Stimulated activated CD4-positive, alpha-beta T cell treated with anti-CD3 and anti-CD28 coated beads, Interleukin-2, amount 100 ng/mL, for 24 hours (primary cell): Measurements from ENCODE around the gene PLXDC1.
"Not testable (repeated sequence)": the region's sequence is repeated elsewhere in the genome, so short reads cannot be mapped to it uniquely, and the experiment has no call there.

Experiments used
- DNase-seq, 2 donors: peaks; one replicate each; pipeline ENCODE4 v3.0.0-alpha.2; 2020

Gene PLXDC1

GRCh38 chr17:39178536-39178935, 27.1 kb upstream of the PLXDC1 start:
- DNase-seq, result no peak

DNA sequence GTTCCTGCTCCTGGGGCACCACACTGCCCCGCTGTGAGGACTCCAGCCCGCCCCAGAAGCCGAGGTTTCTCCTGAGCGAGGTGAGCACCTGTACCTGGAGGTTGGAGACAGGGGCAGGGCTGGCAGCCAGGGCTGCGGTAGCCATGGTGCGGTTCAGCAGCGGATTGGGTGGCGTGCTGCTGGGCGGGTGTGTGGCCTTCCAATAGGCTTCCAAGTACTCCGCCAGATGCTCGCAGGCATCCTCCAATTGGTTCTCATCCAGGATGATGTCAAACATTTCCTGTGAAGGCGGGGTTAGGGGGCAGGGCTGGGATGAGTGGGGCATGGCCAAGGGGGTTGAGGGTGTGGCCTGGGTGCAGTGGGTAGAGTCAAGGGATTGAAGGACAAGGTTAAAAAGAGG, 25.8 kb upstream of the PLXDC1 start:
- DNase-seq, result no peak

GRCh38 chr17:39175695-39176093, 24.3 kb upstream of the PLXDC1 start:
- DNase-seq, result no peak

GRCh38 chr17:39174920-39175694, 23.7 kb upstream of the PLXDC1 start:
- peak; percentile 80 to 82 for DNase-seq

GRCh38 chr17:39173526-39174274, 22.3 kb upstream of the PLXDC1 start:
- DNase-seq, result no peak

- DNase-seq, result no peak
These were observed 21.6 kb upstream of the PLXDC1 start for GRCh38 chr17:39173080-39173479.

- no peak for DNase-seq
These were observed 20.5 kb upstream of the PLXDC1 start for GRCh38 chr17:39171933-39172332.

- DNase-seq, result no peak
These were observed 19.1 kb upstream of the PLXDC1 start for GRCh38 chr17:39170558-39170957.

- DNase-seq, result no peak
These were observed 18.7 kb upstream of the PLXDC1 start for GRCh38 chr17:39170109-39170508.

DNA sequence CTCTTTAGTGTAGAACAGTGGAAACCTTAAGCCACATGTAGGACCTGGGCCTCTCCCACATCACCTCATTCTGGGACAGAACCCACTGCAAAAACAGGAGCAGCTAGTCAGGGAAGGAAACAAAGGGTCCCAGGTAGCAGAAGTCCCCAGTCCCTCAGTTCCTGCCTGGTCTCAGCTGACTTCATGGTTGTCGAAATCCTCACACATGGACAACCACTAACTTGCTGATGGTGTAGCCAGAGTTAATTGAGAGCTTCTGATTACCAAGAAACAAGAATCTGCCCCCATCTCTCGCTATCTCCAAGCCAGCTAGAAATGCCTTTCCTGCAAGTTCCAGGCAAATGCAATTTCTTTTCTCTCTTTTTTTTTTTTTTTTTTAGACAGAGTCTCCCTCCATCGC, 18.1 kb upstream of the PLXDC1 start:
- DNase-seq, result no peak

DNA sequence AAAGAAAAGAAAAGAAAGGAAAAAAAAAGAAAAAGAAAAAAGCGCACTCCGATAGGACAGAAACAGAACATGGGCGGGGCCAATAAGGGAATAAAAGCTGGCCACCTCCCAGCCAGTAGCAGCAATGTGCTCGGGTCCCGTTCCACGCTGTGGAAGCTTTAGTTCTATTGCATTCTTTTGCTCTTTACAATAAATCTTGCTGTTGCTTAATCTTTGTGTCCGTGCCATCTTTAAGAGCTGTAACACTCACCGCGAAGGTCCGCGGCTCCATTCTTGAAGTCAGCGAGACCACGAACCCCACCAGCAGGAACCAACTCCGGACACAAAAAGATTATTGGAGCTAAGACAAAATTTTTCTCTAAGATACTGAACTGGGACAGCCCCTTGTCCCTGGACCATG, 17.7 kb upstream of the PLXDC1 start:
- DNase-seq, result no peak

GRCh38 chr17:39168503-39168902, 17.1 kb upstream of the PLXDC1 start:
- not testable (repeated sequence) for DNase-seq

DNA sequence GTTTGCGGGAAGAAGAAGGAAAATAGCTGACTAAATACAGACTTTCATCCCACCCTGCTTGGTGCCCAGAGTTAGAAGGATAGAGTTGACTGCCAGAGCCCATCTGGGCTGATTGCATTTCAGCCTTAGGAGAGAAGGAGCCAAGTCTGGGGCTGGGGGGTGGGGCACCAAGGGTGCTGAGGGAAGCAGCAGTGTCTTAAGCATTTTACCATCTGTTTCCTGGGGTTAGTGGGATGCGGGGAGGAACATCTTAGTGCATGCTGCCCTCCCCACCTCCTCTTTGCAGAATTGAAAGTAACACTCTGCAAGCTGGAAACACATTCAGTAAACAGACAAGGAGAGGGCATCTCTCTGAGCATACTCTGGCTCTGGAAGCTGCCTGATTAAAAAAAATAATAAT, 16.0 kb upstream of the PLXDC1 start:
- DNase-seq, result no peak

DNA sequence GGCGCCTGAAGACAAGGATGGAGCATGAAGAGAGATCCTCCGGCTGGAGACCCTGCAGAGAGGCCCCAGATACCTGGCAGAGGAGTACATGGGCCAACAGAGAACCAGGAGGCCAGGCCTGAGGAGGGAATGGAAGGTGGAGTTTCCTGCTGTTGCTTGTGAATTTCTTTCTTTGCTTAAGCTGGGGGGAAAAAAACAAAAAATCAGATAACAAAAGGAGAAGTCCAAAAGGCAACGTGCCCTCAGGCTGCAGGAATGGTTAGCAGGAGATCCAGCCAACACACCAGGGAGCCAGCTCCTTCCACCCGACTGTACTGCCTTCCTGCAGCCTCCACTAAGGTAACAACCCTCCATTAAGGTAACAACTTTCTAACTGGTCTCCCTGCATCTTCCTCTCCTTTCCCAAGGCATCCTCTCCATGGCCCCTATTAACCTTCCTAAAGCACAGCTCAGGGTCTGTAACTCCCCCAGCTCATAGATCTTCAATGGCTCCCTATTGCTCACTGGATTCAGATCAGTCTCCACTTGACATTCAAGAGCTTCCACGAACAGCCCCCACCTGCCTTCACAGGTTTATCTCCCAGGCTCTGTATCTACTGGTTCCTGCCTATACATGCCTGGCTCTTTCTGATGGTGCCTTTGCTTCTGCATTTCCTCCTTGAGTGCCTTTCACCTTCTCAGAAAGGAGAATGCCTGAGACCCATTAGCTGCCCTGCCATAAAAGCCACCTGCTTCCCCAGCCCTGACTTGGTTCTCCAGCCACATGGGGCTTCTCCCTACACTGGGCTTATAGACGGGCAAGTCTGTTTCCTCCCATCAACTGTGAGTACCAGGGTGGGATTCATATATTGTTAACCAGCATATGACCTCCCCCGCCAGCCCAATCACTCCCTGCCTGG, 15.2 kb upstream of the PLXDC1 start:
- no peak for DNase-seq

- DNase-seq, result no peak
These were observed 14.5 kb upstream of the PLXDC1 start, which contains the start of gene ARL5C for GRCh38 chr17:39165841-39166349. Gene ARL5C, minus strand, starts transcription at chr17:39166161. Its CDS starts 401 bp downstream, at chr17:39165760.

DNA sequence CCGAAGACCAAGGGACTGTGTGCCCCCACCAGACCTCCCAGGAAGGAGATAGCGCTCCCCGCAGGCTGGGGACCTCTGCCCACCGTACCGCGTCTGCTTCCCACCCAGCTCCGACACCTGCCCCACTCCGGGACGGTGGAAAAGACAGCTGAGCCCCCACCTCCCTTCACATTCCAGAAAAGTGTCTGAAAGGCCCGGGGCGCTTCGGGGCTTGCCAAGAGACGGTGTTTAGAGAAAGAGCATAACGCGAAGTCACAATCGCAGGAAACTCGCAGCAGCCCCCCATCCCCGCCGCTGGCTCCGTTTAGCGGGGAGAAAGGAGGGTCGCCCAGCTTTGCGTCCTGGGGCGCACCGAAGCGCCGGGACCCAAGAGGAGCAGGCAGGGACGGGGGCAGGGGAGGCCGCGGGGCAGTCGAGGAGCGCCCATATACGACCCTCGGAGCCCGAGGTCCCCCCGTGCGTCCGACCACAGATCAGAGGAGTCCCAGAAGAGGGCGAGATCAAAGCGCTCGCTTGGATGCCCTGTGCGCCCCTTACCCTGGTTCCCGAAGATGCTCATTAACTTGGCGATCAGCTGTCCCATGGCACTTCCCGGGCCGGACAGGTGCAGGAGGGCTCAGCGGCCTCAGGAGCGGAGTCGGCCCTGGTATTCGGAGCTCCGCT, 13.9 kb upstream of the PLXDC1 start:
- no peak for DNase-seq

DNA sequence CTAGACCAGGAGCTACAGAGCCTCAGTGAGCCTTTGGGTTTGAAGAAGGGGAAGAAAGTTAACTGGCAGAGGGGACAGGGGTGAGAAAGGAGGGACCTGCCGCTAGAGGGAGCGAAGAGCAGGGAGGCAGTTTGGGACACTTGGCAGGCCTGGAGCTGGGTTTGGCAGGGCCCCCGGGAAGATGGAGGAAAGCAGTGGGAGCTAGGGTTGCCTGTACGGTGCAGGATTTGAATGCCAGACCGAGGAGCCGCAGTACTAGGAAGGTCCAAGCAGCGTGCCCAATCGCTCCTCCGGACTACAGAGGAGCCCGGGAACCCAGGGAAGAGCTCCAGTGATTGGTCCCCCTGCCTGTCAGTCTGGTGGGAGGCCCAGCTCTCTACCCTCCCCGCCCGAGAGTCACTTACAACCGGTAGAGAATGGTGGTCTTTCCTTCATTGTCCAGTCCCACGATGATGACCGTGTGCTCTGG, 13.3 kb upstream of the PLXDC1 start:
- DNase-seq, result peak; percentile 82

DNA sequence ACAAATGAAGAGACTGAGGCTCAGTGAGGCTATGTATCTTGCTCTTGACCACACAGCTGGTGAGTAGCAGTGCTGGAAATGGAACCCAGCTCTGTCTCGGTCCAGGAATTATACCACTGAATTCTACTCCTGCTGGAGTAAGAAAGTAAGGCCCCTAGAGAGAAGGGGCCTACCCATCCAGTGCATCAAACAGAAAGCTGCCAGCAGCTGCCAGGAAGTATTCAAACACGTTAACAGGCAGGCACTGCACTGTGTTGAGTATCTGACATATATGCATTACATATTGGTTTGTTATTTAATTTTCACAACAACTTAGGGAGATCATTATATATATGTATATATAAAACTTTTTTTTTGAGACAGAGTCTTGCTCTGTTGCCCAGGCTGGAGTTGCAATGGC, 10.5 kb upstream of the PLXDC1 start:
- no peak for DNase-seq

DNA sequence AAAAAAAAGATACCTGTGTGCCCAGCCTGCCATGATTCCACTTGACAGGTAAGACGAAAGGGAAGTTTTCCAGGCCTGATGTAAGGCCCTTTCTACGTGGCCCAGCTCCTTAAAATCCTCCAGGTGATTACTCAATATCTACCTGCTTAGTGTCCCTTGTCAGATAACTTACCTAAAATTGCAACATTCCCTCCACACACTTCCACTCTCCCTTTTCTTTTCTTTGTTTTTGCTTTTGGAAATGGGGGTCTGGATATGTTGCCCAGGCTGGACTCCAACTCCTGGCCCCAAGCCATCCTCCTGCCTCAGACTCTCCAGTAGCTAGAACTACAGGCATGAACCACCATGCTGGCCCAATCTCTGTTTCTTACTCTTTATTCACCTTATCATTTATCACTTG, 7.2 kb upstream of the PLXDC1 start:
- DNase-seq, result no peak

- DNase-seq, result no peak
These were observed 5.1 kb upstream of the PLXDC1 start for GRCh38 chr17:39156491-39156890.

- DNase-seq, result no peak
These were observed 4.2 kb upstream of the PLXDC1 start for GRCh38 chr17:39155654-39156053.

- peak; percentile 96 to 98 for DNase-seq
These were observed 2.2 kb upstream of the PLXDC1 start for GRCh38 chr17:39153599-39154051.
